ENCODE measurements around the gene NABP2. TPM values are rescaled to one million over a fixed set of nuclear protein-coding genes. Genes with fewer than 3 reads are reported as not detected.

The NABP2 gene
- total and polyA plus RNA-seq, 10 of the 15 experiments (the other 5 are each of a cell fraction or from before 2014, with no cell fraction given): 20.7 to 97.9 (median 60.9) TPM

- TF ChIP-seq JUNB (IDR thresholded peaks at IDR 0.05) (no peak), NFXL1 (IDR thresholded peaks at IDR 0.05; ENCODE audit: borderline replicate concordance) (no peak), HDGF (IDR thresholded peaks at IDR 0.05) (peak; percentile 24; the same call in 1 of the 2 replicates), CHD2 (IDR thresholded peaks at IDR 0.05; ENCODE audit: borderline replicate concordance, low read depth, low read length) (no peak), SKIL (IDR thresholded peaks at IDR 0.05; ENCODE audit: low read depth, poor library complexity, severe bottlenecking) (no peak), ZNF24 (IDR thresholded peaks at IDR 0.05) (no peak), EED (IDR thresholded peaks at IDR 0.05; ENCODE audit: low read depth) (peak; percentile 50; the same call in 1 of the 2 replicates), CBX3 (IDR thresholded peaks at IDR 0.05; ENCODE audit: borderline replicate concordance, low read depth) (no peak), ELK1 (IDR thresholded peaks at IDR 0.05; ENCODE audit: low read depth, low read length) (no peak), SUPT20H (IDR thresholded peaks at IDR 0.05; ENCODE audit: borderline replicate concordance, control insufficient read depth, low read depth, low read length) (no peak), TBL1XR1 (IDR thresholded peaks at IDR 0.05; ENCODE audit: low read depth, low read length) (no peak), TARDBP (IDR thresholded peaks at IDR 0.05; ENCODE audit: borderline replicate concordance) (no peak), GABPA (IDR thresholded peaks at IDR 0.05; ENCODE audit: low read depth) (peak; percentile 86), CEBPZ (IDR thresholded peaks at IDR 0.05; ENCODE audit: low read depth, low read length) (no peak), IRF4 (IDR thresholded peaks at IDR 0.05; ENCODE audit: low read depth, low read length) (0 out of 2 replicates have a peak, but pooled peaks have one; percentile 22), IRF5 (IDR thresholded peaks at IDR 0.05; ENCODE audit: borderline replicate concordance) (no peak), HDAC2 (IDR thresholded peaks at IDR 0.05) (no peak), SPI1 (IDR thresholded peaks at IDR 0.05; ENCODE audit: borderline replicate concordance, insufficient read depth, low read depth, low read length) (peak; percentile 32; the same call in 1 of the 2 replicates), MTA2 (IDR thresholded peaks at IDR 0.05; ENCODE audit: low read depth) (no peak), CREM (IDR thresholded peaks at IDR 0.05; ENCODE audit: low read depth) (peak; percentile 79), ZNF384 (IDR thresholded peaks at IDR 0.05; ENCODE audit: borderline replicate concordance, low read depth, low read length) (no peak), RUNX3 (IDR thresholded peaks at IDR 0.05; ENCODE audit: low read length) (peak; percentile 62), ZNF207 (IDR thresholded peaks at IDR 0.05; ENCODE audit: borderline replicate concordance) (peak; percentile 78), BHLHE40 (IDR thresholded peaks at IDR 0.05; ENCODE audit: borderline replicate concordance in 1 of 2, low read depth in 2 of 2, low read length in 1 of 2) (peak in 1 of 2 experiments; percentile 55; a peak in 2 of 4 replicates)
Observed at GRCh38 chr12:56266693-56267442, 42.7 kb downstream of the NABP2 start, which contains the start of gene COQ10A (continued).

Measured in GM12878 (cell line).